HepG2 (cell line): ENCODE measurements around the gene SNAI1. TPM values are rescaled to one million over a fixed set of nuclear protein-coding genes. Genes with fewer than 3 reads are reported as not detected.

Experiments used
- ATAC-seq: fragments of 200-7000 bp; cut with Tn5 transposase; 3 replicates; pipeline ENCODE4 v1.9.1; 2020; ENCODE audit warnings: mild to moderate bottlenecking, moderate library complexity
- Bru-seq: library from RNA; stranded (reverse); fragments of 400-500 nt; gene quantifications from one replicate; lab custom pipeline; 2021; lab: Mats Ljungman, UMichigan
- BruChase-seq, 2 experiments: library from RNA; stranded (reverse); fragments of 400-500 nt; gene quantifications; one replicate each; lab custom pipeline; 2021; lab: Mats Ljungman, UMichigan
- BruUV-seq: library from RNA; stranded (reverse); fragments of 400-500 nt; replicated peaks from 2 replicates; lab custom pipeline; 2021; lab: Mats Ljungman, UMichigan
- CTCF ChIA-PET: fragments of 300-600 bp; formaldehyde crosslinking; extraction: SDS; loops from one replicate; lab custom pipeline; 2021; ENCODE audit warnings: low total read pairs, inconsistent platforms, low intra/inter-chr PET ratio; lab: Yijun Ruan, JAX
- POLR2A ChIA-PET: fragments of 350-600 bp; sonication (Branson Sonifier 250); formaldehyde crosslinking; loops from one replicate; lab custom pipeline; 2020; ENCODE audit warnings: antibody characterized with exemption, inconsistent platforms; lab: Yijun Ruan, JAX
- DNase-seq: peaks from one replicate; pipeline ENCODE4 v3.0.0-alpha.2; 2015; ENCODE audit warnings: low spot score
- FAIRE-seq: peaks from 3 replicates; lab custom pipeline; 2011; peaks lifted over from hg19 to GRCh38; lab: Jason Lieb, UNC
- H2AFZ ChIP-seq: one replicate; pipeline ENCODE4 v1.6.1; 2011; ENCODE audit warnings: low read length, inconsistent platforms
- H3K27ac ChIP-seq: fragments of 300-600 bp; 3 replicates; pipeline ENCODE4 v1.8.0; 2011; ENCODE audit warnings: mixed run types, mild to moderate bottlenecking, mixed read lengths, low read length, inconsistent platforms; ENCODE audit not compliant: insufficient read depth; ENCODE audit errors: extremely low read length
- H3K27me3 ChIP-seq, 2 experiments: fragments of 200-600 bp in 1 of 2; 2 replicates in 1 of 2; 3 replicates in 1 of 2; pipeline versions ENCODE4 v1.6.0 to v1.8.0; 2011; ENCODE audit warnings: low read length in 2 of 2, mild to moderate bottlenecking in 2 of 2, moderate library complexity in 2 of 2, inconsistent platforms in 1 of 2; ENCODE audit not compliant: insufficient read depth in 2 of 2, control insufficient read depth in 1 of 2
- H3K36me3 ChIP-seq, 2 experiments: fragments of 200-600 bp in 1 of 2; replicated peaks in 1 of 2; 2 replicates in 1 of 2; 3 replicates in 1 of 2; pipeline versions ENCODE4 v1.5.1 to v1.8.0; 2011; ENCODE audit warnings: low read length in 2 of 2, inconsistent platforms in 1 of 2; ENCODE audit not compliant: insufficient read depth in 2 of 2, control insufficient read depth in 1 of 2
- H3K4me1 ChIP-seq: 2 replicates; pipeline ENCODE4 v1.5.1; 2012; ENCODE audit warnings: low read length, inconsistent platforms; ENCODE audit not compliant: insufficient read depth
- H3K4me2 ChIP-seq: 2 replicates; pipeline ENCODE4 v1.6.0; 2011; ENCODE audit warnings: low read depth, low read length, inconsistent platforms
- H3K4me3 ChIP-seq, 3 experiments: fragments of 200-600 bp in 1 of 3; sonication (generic), shearing (Covaris generic) in 1 of 3; replicated peaks in 1 of 3; 2 replicates each; pipeline ENCODE4 v1.5.1; 2011 to 2016; ENCODE audit warnings: low read length in 3 of 3, inconsistent platforms in 2 of 3, low read depth in 2 of 3, mild to moderate bottlenecking in 2 of 3, control low read depth in 1 of 3, mixed read lengths in 1 of 3; ENCODE audit not compliant: insufficient read depth in 1 of 3
- H3K79me2 ChIP-seq: one replicate; pipeline ENCODE4 v1.6.1; 2011; ENCODE audit warnings: low read length, inconsistent platforms; ENCODE audit not compliant: insufficient read depth
- H3K9ac ChIP-seq: 2 replicates; pipeline ENCODE4 v1.6.0; 2011; ENCODE audit warnings: mild to moderate bottlenecking, low read depth, low read length, inconsistent platforms; ENCODE audit not compliant: insufficient read depth
- H3K9me3 ChIP-seq: 2 replicates; pipeline ENCODE4 v1.5.1; 2012; ENCODE audit warnings: mild to moderate bottlenecking, low read length
- H4K20me1 ChIP-seq: 2 replicates; pipeline ENCODE4 v1.6.0; 2011; ENCODE audit warnings: inconsistent platforms, mild to moderate bottlenecking, low read length, moderate library complexity; ENCODE audit not compliant: insufficient read depth
- HMGXB3 ChIP-seq: sonication (generic); formaldehyde crosslinking; IDR thresholded peaks from 2 replicates; pipeline ENCODE4 v1.4.0; 2020; ENCODE audit warnings: missing genetic modification reagents, borderline replicate concordance
- JARID2 ChIP-seq: sonication (generic); formaldehyde crosslinking; IDR thresholded peaks from 2 replicates; pipeline ENCODE4 v1.8.1; 2023; ENCODE audit warnings: missing genetic modification reagents, inconsistent platforms; ENCODE audit not compliant: insufficient replicate concordance
- LBX2 ChIP-seq: sonication (generic); formaldehyde crosslinking; IDR thresholded peaks from 2 replicates; pipeline ENCODE4 v1.5.0; 2020; ENCODE audit warnings: missing genetic modification reagents, mild to moderate bottlenecking, borderline replicate concordance
- NPAS2 ChIP-seq: sonication (generic); formaldehyde crosslinking; IDR thresholded peaks from 2 replicates; pipeline ENCODE4 v1.8.0; 2022; ENCODE audit warnings: mild to moderate bottlenecking, missing genetic modification reagents, borderline replicate concordance
- SAFB2 ChIP-seq: sonication (generic); formaldehyde crosslinking; IDR thresholded peaks from 2 replicates; pipeline ENCODE4 v1.5.1; 2020; ENCODE audit warnings: missing genetic modification reagents, low read depth, mild to moderate bottlenecking, borderline replicate concordance
- ZNF180 ChIP-seq: sonication (generic); formaldehyde crosslinking; IDR thresholded peaks from 2 replicates; pipeline ENCODE4 v1.4.0; 2020; ENCODE audit warnings: low read depth, missing genetic modification reagents, borderline replicate concordance
- ZNF569 ChIP-seq: sonication (generic); formaldehyde crosslinking; IDR thresholded peaks from 2 replicates; pipeline ENCODE4 v1.5.0; 2020; ENCODE audit warnings: mild to moderate bottlenecking, missing genetic modification reagents, moderate library complexity, borderline replicate concordance
- WGBS: methylation state at CpG from one replicate; pipeline ENCODE4 v1.1.6; 2017; ENCODE audit warnings: low lambda C conversion rate; 5-methylcytosine and 5-hydroxymethylcytosine counted together
- in situ Hi-C: cut with HindIII; loops from 2 replicates; pipeline ENCODE4 v1.10.0; 2017; ENCODE audit warnings: low pct_unique_long_range_greater_than_20kb; ENCODE audit not compliant: extremely low pct_ligation_motif_present
- intact Hi-C: fragments of 100-400 bp; cut with micrococcal nuclease; formaldehyde crosslinking; loops from one replicate; pipeline ENCODE4 v1.10.0; 2022; ENCODE audit not compliant: unreplicated experiment
- long read RNA-seq, 2 experiments: library from RNA in 1 of 2; library from polyadenylated mRNA in 1 of 2; stranded (forward) in 1 of 2; unstranded in 1 of 2; transcript quantifications; one replicate each; pipeline ENCODE4 v2.0.0, GENCODE V29; 2019 to 2022
- polyA minus RNA-seq, 3 experiments: library from RNA; depleted of rRNA, polyadenylated mRNA; stranded (reverse); fragments of >200 nt; gene quantifications; 2 replicates each; pipeline ENCODE4 v1.2.3, GENCODE V29; 2011; ENCODE audit warnings: low replicate concordance in 1 of 3
- polyA plus RNA-seq, 8 experiments: library from polyadenylated mRNA; depleted of rRNA in 3 of 8; stranded (reverse) in 7 of 8; unstranded in 1 of 8; fragments of >200 nt; fragmentation: Illumina TruSeq in 4 of 8; extraction: Trizol in 4 of 8; gene quantifications; 2 replicates each; pipeline versions ENCODE4 v1.2.1 to v1.2.3, GENCODE V29; 2011 to 2016; ENCODE audit warnings: low read depth in 4 of 8, missing spikeins in 1 of 8, mixed read lengths in 1 of 8; ENCODE audit not compliant: insufficient read depth in 1 of 8
- total RNA-seq, 5 experiments: library from RNA; depleted of rRNA; stranded (reverse); fragments of >200 nt; fragmentation: Illumina TruSeq; extraction: Trizol; gene quantifications; 2 replicates each; pipeline ENCODE4 v1.2.3, GENCODE V29; 2016; ENCODE audit warnings: low read depth in 1 of 5

Gene SNAI1
- total RNA-seq (2016; rRNA removed; fragmentation: Illumina TruSeq; extraction: Trizol) (1.3 and 1.4 TPM in 2 replicates), polyA plus RNA-seq (2011; rRNA removed) (1.3 and 1.5 TPM in 2 replicates), polyA minus RNA-seq (2011; rRNA and poly(A)+ RNA removed; ENCODE audit: low replicate concordance) (1.4 and 7.4 TPM in 2 replicates), Bru-seq, nascent RNA (percentile 51 among the genes with signal in this experiment), BruChase-seq, experiment 1, labeled RNA remaining after a 6-hour chase (percentile 53 among the genes with signal in this experiment), BruChase-seq, experiment 2, labeled RNA remaining after a 2-hour chase (percentile 53 among the genes with signal in this experiment)
- 0.35 and 0.40 TPM in 2 replicates for total RNA-seq (2016; cell fraction: cytosol; rRNA removed; fragmentation: Illumina TruSeq; extraction: Trizol; ENCODE audit: low read depth)
- total RNA-seq (2016; cell fraction: insoluble cytoplasmic fraction; rRNA removed; fragmentation: Illumina TruSeq; extraction: Trizol): 1.1 and 1.4 TPM in 2 replicates
- total RNA-seq (2016; cell fraction: membrane; rRNA removed; fragmentation: Illumina TruSeq; extraction: Trizol): 0.68 and 1.4 TPM in 2 replicates
- 1.4 and 2.3 TPM in 2 replicates for total RNA-seq (2016; cell fraction: nucleus; rRNA removed; fragmentation: Illumina TruSeq; extraction: Trizol)
- polyA plus RNA-seq (2011; cell fraction: cytosol; rRNA removed): 0.35 and 0.76 TPM in 2 replicates
- 3.0 and 3.7 TPM in 2 replicates for polyA plus RNA-seq (2011; cell fraction: nucleus; rRNA removed)
- polyA plus RNA-seq (2012): 1.5 and 1.6 TPM in 2 replicates
- 0.55 and 0.59 TPM in 2 replicates for polyA plus RNA-seq (2016; cell fraction: cytosol; fragmentation: Illumina TruSeq; extraction: Trizol; ENCODE audit: low read depth)
- polyA plus RNA-seq (2016; cell fraction: insoluble cytoplasmic fraction; fragmentation: Illumina TruSeq; extraction: Trizol; ENCODE audit: low read depth): 2.2 and 3.6 TPM in 2 replicates
- polyA plus RNA-seq (2016; cell fraction: membrane; fragmentation: Illumina TruSeq; extraction: Trizol; ENCODE audit: low read depth): 0.93 and 1.2 TPM in 2 replicates
- 3.5 and 4.2 TPM in 2 replicates for polyA plus RNA-seq (2016; cell fraction: nucleus; fragmentation: Illumina TruSeq; extraction: Trizol; ENCODE audit: insufficient read depth, low read depth)
- 0.40 and 0.79 TPM in 2 replicates for polyA minus RNA-seq (2011; cell fraction: cytosol; rRNA and poly(A)+ RNA removed)
- polyA minus RNA-seq (2011; cell fraction: nucleus; rRNA and poly(A)+ RNA removed): 0.77 and 1.6 TPM in 2 replicates
- long read RNA-seq, experiment 1: 0 reads
- long read RNA-seq, experiment 2, transcript SNAI1-201 (3 exons, 1,686 nt): major isoform, 13 of 15 reads
- long read RNA-seq, experiment 2, partial matches to known transcripts: 0 of 15 reads
- long read RNA-seq, experiment 2, other reads (novel, unspliced or antisense): 2 of 15 reads

- 1% methylated on average over 57 of the region's 90 CpGs for WGBS
- DNase-seq (peak; percentile 86), ATAC-seq (peak; percentile 83), FAIRE-seq (no peak)
- intact Hi-C loops: loop anchor here (5.0 kb wide), 1 partner anchor 50 kb away; no protein-coding TSS in a partner anchor
- Histone ChIP-seq H3K4me1 (peaks cover 80% of the 10 kb centered on the region), H3K9me3 (no peaks in the 10 kb centered on the region), H4K20me1 (no peaks in the 10 kb centered on the region), H3K4me3 (peak within 1 kb of the TSS; percentile 70 to 93 (median 72)), H3K79me2 (no peaks in the 10 kb centered on the region), H3K4me2 (peak within 1 kb of the TSS; percentile 100), H3K27me3 (peaks cover 5 to 29% of the 10 kb centered on the region in 2 experiments), H3K9ac (peak within 1 kb of the TSS; percentile 83), H2AFZ (no peak within 1 kb of the TSS), H3K36me3 (no peaks in the 10 kb centered on the region; a peak in 2 of 5 replicates), H3K27ac (peak within 1 kb of the TSS; percentile 53)
- in situ Hi-C loops: loop anchor here (5.0 kb wide), 2 partner anchors 95 to 190 kb away; no protein-coding TSS in a partner anchor
- ChIA-PET CTCF (interaction anchor here (0.6 to 8.4 kb wide), 4 partner anchors 51 to 103 kb away, joined by 3 to 163 read pairs (median 6); no protein-coding TSS in a partner anchor), POLR2A (interaction anchor here (0.8 to 6.8 kb wide), 11 partner anchors 8 to 191 kb away, joined by 3 to 58 read pairs (median 3); partner anchors contain the start of genes PEDS1 and RNF114)
- BruUV-seq: no TSS peak
- TF ChIP-seq SAFB2 (peak; percentile 91), HMGXB3 (CRISPR knock-in tag) (peak; percentile 76), ZNF569 (CRISPR knock-in tag) (no peak), ZNF180 (CRISPR knock-in tag) (peak; percentile 74; the same call in 1 of the 2 replicates), NPAS2 (CRISPR knock-in tag) (peak; percentile 13; the same call in 1 of the 2 replicates), LBX2 (CRISPR knock-in tag) (peak; percentile 89), JARID2 (CRISPR knock-in tag) (peak; percentile 90)
Measured at GRCh38 chr20:49982346-49983122, at the start of gene SNAI1. TSS of gene SNAI1 (plus strand) at chr20:49982980. CDS start at chr20:49983060, 80 bp downstream.
